Right renal cortex interstitium (tissue), 3 donors: ENCODE data around the gene UBE2H. TPM values are rescaled to one million over a fixed set of nuclear protein-coding genes. Genes with fewer than 3 reads are reported as not detected.

ENCODE experiments used
- DNase-seq, 3 donors: peaks; one replicate each; pipeline ENCODE4 v3.0.0-alpha.2; 2013; ENCODE audit warnings: low read depth in 3 of 3, low spot score in 2 of 3
- polyA plus RNA-seq, 3 donors: library from polyadenylated mRNA; unstranded; fragments of 120-200 nt; gene quantifications; one replicate each; pipeline ENCODE4 v1.2.1, GENCODE V29; 2013; ENCODE audit not compliant: insufficient read length in 3 of 3

UBE2H gene
- polyA plus RNA-seq, 3 donors = 121 to 128 (median 125) TPM

GRCh38 chr7:129793506-129794310, 159.1 kb downstream of the UBE2H start:
- no peak for DNase-seq

DNA sequence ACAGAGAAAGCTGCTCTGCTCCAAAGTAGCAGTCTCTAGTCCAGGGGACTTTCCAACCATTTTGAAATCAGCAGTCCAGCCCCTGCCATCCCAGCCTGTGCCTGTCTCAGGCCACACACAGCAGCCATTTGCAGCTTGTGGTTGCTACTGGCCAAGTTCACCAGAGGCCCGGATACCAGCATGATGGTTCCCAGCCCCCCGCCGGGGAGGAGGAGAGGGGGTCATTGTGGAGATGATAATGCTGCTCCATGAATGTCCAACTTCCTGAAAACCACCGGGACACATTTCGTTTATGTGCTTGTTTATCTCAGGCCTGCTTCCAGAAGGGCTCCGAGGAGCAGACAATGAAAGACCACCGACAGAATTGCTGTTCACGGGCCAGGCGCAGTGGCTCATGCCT, 160.0 kb downstream of the UBE2H start:
- no peak for DNase-seq

DNA sequence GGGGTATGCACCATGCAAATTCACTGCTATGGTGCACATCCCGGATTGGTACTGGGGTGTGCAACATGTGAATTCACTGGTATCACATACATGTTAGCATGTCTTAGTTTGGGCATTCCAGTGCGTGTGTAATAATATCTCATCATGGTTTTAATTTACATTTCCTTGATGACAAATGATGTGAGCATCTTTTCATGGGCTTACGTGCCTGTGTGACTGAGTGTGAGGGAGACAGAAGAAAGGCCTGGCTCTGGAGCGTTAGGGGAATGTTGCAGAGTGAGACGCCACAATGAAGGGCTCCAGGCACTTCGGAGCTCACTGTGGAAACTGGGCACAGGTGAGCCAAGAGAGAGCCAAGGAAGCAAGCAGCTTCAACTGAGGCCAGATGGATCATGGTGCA, 162.6 kb downstream of the UBE2H start:
- no peak for DNase-seq

- DNase-seq = no peak
Measured at GRCh38 chr7:129789652-129790051, 163.1 kb downstream of the UBE2H start.

GRCh38 chr7:129789000-129789399, 163.8 kb downstream of the UBE2H start:
- DNase-seq = no peak

- no peak for DNase-seq
Measured at GRCh38 chr7:129786825-129787563, 165.8 kb downstream of the UBE2H start.

- no peak for DNase-seq
Measured at GRCh38 chr7:129785685-129786514, 166.9 kb downstream of the UBE2H start.

DNA sequence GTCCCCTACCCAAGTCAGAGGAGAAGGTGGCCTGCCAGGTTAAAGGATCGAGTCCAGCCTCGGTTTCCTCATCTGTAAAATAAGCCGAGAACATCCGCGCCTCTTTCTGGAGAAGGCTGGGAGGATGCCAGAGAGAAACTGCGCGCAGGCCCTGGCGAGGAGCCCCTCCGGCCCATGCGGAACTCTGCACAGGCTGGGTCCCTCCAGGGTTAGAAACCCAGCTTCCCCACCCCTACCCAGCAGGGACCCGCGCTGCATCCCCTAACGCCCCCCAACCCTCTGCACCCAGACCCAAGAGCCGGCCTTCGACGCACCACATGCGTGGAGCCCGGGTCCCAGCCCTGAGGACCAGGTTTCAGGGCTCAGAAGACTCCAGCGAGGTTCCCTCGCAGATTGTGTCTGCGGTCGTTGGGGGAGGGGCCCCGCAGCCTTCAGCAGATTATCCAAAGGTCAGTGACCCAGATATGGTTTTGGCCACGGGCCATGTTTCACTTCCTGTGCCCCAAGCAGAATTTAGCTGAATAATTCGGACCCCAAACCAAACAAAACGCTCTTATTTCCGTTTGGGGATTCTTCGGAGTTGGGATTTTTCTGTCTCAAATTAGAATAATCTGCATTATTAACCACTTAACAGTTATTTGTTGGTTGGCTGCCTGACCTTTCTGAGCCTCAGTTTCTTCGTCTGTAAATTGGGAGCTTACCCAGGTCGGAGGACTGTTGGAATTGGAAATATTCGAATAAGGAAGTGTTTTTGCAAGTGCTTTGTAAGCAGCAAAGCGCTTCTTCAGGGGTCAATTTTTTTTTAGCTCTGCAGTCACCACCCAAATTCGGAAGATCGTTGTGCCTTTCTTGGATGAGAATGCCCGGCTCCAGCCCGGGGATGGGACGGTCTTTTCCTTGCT, 167.7 kb downstream of the UBE2H start:
- no peak for DNase-seq

- DNase-seq = no peak
Measured at GRCh38 chr7:129784437-129784782, 168.3 kb downstream of the UBE2H start.

GRCh38 chr7:129783584-129783919, 169.2 kb downstream of the UBE2H start:
- no peak for DNase-seq

DNA sequence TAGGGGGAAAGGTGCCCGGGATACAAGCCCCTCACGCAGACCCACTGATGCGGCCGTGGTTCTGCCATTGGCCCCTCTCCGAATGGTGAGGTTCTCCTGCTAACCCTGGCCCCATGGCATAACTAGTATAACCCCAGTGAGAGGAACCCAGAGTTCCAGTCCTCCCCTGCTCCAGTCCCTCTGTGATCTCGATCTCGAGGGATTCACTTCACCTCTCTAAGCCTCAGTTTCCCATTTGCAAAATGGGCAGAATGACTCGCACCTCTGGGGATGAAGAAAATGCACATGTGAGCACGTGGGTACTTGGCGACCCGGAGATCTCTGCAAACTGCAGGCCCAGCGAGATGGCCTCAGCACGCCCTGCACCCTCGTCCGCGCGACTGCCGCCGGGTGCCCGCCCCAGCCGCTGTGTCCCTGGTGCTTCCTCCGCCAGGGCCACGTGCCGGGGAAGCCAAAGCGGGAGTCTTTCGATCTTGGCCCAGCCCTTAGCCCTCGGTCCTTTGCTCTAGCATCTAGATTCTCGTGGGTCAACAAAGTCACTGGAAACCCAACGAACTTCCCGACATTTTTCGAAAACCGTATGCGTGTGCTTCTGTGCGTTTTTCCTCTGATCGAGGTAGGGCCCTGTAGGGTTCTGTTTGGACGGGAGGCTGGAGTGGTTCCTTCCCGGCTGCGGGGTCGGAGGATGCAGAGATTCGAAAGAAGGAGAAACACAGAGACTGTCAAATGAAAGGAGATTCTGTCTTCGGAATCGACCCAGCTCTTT, 169.8 kb downstream of the UBE2H start:
- no peak for DNase-seq

GRCh38 chr7:129781928-129782817, 170.6 kb downstream of the UBE2H start:
- no peak for DNase-seq

DNA sequence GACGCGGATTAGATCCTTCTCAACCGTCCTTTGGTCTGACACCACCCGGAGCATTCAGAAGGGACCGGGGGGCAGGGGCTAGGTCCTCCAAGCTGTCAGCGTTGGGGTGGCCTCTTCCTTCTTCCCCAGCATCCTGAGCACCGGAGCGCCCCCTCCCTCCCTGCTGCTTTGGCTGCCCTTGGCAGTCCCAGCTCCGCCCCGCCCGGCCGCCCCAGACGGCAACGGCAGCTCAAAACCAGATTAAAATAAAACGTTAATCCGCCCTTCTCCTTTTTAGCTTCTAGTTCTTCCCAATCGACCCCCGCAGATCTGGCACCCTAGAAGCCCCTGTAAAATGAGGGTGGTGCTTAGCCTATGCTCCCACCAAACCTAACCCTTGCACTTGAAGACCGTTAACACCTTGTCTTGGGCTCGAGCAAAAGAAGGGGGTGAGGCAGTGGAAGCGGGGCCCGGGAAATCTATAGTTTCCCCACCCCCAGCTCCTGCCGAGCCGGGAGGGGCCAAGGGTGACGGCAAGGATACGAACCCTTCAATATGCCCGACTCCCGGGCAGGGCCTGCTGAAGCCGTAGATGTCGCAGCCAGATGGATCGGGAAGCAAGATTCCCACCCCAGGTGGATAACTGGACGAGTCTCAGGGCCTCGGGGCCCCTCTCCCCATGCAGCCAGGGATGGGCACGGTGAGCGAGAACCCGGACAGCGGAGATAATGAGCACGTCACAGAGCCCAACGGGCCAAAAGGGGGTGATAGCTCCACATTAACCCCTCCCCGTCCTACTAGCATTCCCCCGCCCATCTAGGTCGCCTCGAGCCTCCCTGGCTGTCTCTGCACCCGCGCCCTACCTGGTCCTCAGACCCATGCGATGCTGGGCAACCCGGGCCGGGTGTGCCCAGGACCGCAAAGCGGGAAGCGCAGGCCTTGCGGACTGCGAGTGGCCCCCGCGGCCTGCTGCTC, 171.5 kb downstream of the UBE2H start:
- DNase-seq = no peak
